Bone marrow (tissue), 2 donors: ENCODE data around the gene MT1X.
A peak's percentile ranks its signal among the peaks of the same experiment; 100 is the strongest.

Experiments
- DNase-seq, 2 donors: peaks; one replicate each; lab custom pipeline; 2025; lab: John Stamatoyannopoulos, UW

Gene MT1X

DNA sequence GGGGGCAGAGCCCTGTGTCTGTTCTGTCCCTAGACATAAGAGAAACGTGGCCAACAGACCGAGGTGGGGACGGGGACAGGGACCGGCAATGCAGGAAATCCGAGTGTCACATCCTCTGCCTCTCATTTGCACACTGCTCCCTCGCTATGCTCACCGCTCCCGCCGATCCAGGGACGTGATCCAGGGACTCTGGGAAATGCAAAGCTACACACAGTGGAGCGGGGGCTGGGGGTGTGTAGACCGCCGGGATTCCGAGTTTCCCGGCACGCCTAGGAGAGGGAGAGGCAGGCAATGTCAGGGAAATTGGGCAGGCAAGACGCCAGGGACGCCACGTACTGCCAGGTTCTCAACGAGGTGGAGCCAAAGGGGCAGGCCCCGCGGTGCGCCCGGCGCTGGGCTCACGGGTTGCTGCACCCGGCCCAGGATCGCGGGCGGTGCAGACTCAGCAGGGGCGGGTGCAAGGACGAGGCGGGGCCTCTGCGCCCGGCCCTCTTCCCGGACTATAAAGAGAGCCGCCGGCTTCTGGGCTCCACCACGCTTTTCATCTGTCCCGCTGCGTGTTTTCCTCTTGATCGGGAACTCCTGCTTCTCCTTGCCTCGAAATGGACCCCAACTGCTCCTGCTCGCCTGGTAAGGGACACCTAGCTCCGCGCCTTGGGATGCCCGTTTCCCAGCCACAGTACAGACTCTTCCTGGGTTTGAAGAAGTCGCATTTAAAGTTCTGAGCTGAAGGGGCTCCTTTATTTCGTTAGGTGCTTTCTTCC, at the start of gene MT1X:
Gene MT1X, plus strand, starts transcription at position 532 of the 764 bp plus-strand sequence. Its CDS starts 71 bp downstream, at position 603.
- DNase-seq = peak; percentile 50 to 62

DNA sequence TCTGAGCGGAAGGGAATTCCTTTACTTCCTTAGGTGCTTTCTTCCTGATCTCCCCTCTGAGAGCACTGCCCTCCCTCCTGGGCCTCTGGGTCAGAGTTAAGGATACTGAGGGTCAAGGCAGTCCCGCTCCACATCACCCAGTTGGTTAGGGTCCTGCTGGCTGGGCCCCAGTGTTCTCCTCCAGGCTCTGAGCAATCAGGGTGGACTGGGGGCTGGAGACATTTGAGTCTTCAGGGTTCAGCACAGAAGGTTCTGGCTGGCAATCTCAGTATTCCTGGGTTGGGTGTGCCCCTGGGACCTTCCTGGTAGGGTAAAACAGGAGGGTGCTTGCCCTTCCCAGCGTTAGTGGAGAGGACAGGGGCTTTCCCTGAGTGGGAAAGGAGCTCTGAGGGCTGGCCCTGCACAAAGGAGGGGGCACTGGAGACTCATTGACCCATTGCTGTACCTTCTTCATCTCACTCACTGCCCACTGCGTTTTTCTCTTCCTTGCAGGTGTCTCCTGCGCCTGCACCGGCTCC, 49.4 kb upstream of the MT1X start:
- no peak for DNase-seq

DNA sequence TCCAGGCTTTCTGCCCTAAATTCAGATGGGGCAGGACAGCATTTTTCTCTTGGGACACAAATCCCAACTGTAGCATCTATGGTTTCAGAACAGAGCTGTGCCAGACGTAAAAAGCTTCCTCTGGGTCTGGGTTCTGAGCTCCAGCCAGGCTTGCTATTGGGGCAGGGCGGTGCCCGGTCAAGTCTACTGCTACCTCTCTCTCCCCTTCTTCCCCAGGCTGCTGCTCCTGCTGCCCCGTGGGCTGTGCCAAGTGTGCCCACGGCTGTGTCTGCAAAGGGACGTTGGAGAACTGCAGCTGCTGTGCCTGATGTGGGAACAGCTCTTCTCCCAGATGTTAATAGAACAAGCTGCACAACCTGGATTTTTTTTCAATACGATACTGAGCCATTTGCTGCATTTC, 48.7 kb upstream of the MT1X start:
- DNase-seq = no peak

DNA sequence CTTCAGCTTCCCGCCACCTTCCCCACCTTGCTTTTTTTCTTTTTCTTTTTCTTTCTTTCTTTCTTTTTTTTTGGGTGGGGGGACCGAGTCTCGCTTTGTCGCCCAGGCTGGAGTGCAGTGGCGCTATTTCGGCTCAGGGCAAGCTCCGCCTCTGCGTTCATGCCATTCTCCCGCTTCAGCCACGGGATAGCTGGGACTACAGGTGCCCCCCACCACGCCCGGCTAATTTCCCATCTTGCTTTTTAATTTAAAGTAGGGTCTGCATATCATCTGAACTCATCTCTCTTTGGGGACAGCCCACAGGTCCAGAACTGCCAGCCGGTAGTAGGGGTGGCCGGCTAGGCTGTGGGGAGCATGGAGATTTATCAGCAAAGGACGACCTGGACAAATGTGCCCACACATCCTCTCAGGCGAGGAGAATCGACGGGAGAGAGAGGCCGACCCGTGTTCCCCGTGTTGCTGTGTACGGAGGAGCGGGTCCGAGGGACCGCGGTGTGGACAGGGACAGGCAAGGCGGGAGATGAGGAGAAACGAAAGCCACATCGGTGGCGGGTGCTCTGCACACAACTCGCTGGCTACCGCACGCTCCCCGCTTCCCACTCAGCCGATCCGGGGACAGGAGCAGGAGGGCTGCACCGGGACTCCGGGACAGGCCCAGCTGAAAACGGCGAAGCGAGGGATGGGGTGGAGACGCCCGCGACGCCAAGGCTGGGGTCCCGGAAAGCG, 47.4 kb upstream of the MT1X start:
- no peak for DNase-seq

DNA sequence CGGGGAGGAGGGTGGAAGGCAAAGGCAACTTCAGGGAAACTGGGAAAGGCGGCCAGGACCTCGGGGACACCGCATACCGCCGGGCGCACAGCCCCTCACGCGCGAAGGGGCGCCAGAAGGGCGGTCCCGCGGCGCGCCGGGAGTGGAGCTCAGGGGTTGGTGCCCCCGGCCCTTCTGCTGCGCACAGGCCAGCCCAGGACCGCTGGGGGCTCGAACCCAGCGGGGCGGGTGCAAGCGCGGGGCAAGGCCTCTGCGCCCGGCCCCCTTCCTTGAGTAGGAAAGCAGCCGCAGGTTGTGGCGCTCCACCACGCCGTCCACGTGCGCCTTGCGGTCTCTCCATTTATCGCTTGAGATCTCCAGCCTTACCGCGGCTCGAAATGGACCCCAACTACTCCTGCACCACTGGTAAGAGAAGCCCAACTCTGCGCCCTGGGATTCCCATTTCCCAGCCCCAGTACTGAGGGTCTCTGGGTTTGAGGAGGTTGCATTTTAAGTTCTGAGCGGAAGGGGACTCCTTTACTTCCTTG, 46.8 kb upstream of the MT1X start:
- no peak for DNase-seq

DNA sequence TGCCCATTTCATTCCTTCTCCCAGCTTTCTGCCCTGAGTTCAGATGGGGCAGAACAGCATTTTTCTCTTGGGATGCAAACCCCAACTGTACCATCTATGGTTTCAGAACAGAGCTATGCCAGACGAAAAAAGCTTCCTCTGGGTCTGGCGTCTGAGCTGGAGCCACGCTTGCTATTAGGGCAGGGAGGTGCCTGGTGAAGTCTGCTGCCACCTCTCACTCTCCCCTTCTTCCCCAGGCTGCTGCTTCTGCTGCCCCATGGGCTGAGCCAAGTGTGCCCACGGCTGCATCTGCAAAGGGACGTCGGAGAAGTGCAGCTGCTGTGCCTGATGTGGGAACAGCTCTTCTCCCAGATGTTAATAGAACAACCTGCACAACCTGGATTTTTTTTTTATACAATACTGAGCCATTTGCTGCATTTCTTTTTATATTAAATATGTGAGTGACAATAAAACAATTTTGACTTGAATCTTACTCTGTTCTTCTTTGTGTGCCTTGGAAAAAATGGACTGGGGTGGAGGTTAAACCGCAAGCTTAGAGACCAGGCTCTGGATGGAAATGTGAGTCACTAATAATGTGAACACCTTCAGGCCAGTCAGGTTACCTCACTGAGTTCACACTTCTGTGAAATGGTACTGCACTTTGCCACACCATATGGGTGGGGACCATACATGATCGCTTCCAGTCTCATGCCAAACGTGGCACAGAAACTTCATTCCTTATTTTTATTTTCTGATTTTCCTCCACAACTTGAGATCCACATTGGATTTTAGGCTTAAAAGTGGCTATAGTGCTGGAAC, 45.5 kb upstream of the MT1X start:
- no peak for DNase-seq

DNA sequence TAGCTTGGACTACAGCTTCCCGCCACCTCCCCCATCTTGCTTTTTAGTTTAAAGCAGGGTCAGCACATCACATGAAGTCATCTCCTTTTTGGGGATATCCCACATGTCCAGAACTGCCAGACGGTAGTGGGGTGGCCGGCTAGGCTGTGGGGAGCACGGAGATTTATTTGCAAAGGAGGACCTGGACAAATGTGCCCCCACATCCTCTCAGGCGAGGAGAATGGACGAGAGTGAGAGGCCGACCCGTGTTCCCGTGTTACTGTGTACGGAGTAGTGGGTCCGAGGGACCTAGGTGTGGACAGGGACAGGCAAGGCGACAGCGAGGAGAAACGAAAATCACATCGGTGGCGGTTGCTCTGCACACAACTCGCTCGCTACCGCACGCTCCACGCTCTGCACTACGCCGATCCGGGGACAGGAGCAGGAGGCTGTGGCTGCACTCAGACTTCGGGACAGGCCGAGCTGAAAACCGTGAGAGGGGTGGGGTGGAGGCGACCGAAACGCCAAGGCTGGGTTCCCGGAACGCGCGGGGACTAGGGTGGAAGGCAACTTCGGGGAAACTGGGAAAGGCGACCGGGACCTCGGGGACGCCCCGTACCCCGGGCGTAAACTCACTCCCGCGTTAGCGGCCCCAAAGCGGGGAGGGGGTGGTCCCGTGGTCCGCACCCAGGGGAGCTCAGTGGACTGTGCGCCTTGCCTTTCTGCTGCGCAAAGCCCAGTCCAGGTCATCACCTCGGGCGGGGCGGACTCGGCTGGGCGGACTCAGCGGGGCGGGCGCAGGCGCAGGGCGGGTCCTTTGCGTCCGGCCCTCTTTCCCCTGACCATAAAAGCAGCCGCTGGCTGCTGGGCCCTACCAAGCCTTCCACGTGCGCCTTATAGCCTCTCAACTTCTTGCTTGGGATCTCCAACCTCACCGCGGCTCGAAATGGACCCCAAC, 44.2 kb upstream of the MT1X start, which contains the start of gene MT1A:
Gene MT1A, plus strand, starts transcription at position 853 of the 937 bp plus-strand sequence. Its CDS starts 73 bp downstream, at position 926.
- no peak for DNase-seq

DNA sequence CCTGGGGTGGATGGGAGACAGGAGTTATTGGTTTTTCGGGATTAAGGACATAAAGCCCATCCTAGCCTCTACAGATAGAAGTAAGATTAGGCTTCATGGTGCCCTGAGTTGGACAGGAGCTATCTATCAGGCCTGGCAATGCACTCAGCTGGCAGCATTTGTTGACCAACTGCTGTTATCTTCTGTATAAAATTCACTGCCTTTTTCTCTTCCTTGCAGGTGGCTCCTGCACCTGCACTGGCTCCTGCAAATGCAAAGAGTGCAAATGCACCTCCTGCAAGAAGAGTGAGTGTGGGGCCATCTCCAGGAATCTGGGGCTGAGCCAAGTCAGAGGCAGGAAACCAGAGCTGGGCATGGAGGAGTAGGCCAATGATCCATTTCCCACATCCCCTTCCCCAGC, 43.2 kb upstream of the MT1X start:
- no peak for DNase-seq

DNA sequence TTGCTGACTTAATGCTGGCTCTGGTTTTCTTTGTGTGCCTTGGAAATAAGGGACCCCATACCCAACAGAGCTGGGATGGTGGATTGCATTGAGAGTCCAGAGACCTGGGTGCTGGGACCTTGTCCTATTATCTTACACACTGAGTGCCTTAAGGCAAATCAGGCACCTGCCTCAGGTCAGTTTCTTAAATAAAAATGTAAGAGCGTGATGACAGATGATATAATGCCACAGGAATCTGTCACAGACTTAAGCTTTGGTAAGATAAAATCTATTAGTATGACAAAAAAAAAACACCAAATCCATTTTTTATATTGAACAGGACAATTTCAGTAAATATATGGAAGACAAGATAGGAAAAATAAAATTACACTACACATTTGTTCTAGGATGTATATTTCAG, 42.2 kb upstream of the MT1X start:
- DNase-seq = no peak

DNA sequence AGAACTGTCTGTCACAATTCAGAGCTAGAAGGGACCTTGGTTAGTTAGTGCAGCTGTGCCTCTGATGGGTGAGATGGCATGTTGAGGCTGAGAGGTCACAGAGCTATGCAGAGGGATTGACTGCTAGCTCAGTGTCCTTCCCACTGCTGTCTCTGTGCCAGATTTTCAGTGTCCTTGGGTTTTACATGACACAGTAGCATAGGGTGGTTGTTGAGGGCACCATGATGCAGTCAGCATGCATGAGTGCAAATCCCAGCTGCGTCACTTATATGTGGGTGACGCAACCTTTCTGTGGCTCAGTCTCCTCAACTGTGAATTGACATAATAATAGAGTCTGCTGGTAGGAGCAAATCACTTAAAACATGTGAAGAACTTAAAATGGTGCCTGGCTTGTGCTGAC, 41.1 kb upstream of the MT1X start:
- no peak for DNase-seq

DNA sequence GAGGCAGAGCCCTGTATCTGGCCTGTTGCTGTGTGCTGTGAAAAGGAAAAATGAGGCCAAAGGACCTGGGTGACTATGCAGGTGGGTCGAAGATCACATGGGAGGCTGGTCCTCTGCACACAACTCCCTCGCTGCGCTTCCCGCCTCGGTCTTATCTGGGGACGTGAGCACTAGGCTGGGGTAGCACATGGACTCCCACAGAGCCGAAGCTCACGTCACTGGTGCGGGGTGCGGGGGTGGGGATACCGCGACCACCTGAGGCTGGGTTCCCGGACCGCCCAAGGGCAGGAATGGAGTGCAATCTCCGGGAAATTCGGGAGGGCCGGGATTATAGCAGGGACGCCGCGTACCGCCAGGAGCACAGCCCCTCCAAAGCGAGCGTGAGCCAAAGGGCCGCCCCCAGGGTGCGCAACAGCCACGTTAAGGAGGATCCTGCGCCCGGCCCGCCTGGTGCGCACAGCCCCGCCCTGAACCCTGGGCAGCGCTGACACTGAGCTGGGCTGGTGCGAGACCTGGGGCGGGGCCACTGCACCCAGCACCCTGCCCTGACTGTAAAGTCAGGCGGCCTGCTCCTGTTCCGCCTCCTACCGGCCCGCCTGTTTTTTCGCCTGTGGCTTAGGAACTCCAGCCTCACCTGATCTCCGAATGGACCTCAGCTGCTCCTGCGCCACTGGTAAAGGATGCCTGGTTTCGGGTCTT, 39.0 kb upstream of the MT1X start:
- peak in 1 of 2 donors; percentile 21 for DNase-seq

DNA sequence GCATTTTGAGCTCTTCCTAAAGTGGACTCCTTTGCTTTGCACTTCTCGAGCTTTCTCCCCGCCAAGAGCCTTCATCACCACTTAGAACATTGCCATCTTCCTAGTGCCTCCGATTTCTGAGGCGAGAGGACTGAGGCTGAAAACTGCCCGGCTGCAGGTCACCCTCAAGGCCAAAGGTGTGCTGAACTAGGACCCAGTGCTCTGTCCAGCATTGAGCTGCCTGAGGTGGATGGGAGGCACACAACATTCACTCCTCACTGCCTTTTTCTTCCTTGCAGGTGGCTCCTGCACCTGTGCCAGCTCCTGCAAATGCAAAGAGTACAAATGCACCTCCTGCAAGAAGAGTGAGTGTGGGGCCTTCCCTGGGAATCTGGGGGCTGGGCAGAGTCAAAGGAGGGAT, 38.4 kb upstream of the MT1X start:
- no peak for DNase-seq

DNA sequence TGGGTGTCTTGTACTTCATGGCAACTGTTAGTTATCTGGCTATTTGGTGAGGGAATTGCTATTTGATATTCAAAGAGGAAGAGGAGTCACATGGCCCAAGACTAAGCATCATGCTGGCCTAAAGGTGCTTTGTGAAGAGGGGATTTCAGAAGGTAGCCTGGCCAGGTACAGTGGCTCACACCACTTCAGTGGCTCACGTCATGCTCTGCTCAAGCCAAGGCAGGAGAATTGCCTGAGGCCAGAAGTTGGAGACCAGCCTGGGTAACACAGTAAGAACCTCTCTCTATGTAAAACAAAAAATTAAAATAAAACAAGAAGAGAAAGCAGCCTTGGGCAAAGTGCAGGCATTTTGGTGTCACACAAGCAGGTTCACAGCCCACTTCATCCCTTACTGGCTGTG, 37.0 kb upstream of the MT1X start:
- DNase-seq = no peak

DNA sequence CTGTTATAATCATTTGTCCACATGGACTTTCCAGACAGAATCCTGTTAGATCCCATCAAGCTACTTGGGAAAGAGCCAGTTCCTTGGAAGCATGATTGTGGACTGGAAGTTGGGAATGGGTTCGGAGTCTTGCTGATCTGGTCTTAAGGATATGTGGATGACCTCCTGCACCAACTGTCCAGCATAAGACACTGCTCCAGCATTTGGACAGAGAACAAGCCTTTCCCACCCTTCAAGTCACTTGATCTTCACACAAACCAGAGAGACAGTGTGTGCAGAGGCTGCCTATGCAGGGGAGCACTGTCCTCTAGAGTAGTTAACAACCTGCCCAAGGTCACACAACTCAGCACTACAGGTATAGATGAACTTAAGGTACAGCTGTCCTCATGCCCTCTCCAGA, 36.4 kb upstream of the MT1X start:
- no peak for DNase-seq

DNA sequence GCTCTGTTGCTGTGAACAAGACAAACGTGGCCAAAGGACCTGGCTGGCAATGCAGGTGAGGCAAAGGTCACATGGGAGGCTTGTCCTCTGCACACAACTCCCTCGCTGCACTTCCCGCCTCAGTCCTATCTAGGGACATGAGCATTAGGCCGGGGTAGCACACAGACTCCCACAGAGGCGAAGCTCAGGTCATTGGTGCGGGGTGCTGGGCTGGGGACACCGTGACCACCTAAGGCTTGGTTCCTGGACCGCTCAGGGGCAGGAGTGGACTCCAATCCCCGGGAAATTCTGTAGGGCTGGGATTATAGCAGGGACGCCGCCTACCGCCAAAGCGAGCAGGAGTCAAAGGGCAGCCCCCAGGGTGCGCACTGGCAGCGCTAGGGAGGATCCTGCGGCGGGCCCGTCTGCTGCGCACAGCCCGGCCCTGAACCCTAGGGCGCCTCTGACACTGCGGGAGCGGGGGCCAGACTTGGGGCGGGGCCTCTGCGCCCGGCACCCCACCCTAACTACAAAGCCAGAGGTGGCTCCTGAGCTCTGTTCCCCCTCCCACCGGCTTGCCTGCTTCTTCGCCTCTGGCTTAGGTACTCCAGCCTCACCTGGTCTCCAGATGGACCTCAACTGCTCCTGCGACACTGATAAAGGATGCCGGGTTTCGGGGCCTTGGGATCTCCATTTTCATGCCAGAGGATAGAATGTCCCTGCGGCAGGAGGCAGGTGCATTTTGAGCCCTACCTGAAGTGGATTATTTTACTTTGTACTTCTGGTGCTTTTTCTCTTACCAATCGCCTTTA, 34.4 kb upstream of the MT1X start:
- no peak for DNase-seq

DNA sequence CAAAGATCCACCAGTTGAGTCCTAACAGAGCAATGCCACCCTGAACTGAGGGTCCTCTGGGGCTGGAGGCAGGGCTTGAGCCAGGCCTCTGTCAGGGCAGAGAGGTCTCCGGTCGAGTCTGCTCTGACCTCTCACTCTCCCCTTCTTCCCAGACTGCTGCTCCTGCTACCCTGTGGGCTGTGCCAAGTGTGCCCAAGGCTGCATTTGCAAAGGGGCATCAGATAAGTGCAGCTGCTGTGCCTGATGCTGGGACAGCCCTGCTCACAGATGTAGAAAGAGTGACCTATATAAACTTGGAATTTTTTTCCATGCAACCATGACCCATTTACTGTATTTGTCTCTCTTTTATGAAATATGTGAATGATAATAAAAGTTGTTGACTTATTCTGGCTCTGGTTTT, 33.0 kb upstream of the MT1X start:
- no peak for DNase-seq

DNA sequence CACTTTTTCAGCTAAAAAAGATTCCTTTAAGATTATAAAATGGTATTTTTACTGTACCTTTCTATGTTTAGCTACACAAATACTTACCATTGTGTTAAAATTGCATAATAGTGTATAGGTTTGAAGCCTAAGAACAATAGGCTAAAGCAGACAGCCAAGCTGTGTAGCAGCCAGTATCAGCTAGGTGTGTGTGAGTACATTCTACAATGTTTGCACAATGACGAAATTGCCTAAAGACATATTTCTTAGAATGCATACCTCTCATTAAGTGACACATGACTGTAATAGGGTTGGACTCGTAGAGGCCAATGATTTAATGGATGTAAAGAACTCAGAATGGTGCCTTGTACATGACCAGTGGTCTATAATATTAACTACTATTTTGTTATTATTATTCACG, 32.5 kb upstream of the MT1X start:
- DNase-seq = no peak

DNA sequence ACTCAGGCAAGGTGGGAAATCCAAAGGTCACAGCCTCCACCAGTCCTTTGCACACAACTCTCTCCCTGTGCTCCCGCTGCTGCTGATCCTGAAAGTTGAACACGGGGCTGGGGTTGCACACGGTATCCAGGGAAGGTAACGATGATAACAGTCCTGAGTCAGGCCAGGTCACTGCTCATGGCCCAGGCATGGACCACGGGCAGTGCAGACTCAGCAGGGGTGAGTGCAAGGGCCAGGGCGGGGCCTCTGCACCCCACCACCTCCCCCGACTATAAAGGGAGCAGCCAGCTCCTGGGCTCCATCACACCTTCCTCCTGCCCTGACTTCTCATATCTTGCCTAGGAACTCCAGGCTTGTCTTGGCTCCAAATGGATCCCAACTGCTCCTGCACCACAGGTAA, 30.7 kb upstream of the MT1X start, which contains the start of gene MT1B:
Gene MT1B, plus strand, starts transcription at position 301 of the 400 bp plus-strand sequence. Its CDS starts 68 bp downstream, at position 369.
- DNase-seq = no peak

DNA sequence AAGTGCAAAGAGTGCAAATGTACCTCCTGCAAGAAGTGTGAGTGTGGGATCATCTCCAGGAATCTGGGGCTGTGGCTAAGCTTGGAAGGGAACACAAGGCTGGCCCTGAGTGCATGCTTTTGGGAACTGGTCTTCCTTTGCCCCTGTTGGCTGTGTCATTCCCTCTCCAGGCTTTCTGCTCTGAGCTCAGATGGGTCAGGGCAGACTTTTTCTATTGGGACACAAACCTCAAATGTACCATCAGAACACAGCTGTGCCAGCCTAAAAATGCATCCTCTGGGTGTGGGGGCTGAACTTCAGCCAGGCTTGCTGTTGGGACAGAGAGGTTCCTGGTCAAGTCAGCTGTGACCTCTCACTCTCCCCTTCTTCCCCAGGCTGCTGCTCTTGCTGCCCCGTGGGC, 29.7 kb upstream of the MT1X start:
- DNase-seq = no peak
